HCT116 (cell line): ENCODE measurements around the gene NOL4L.

Experiments used
- EZH2 ChIP-seq: fragments of 200-600 bp; sonication (generic); IDR thresholded peaks from 2 replicates; pipeline ENCODE4 v1.6.1; 2017; ENCODE audit warnings: antibody characterized with exemption, mixed run types
- EZH2phosphoT487 ChIP-seq: fragments of 200-600 bp; IDR thresholded peaks from 2 replicates; pipeline ENCODE4 v1.6.1; 2018; ENCODE audit warnings: antibody characterized with exemption, borderline replicate concordance
- POLR2A ChIP-seq: IDR thresholded peaks from 2 replicates; pipeline ENCODE4 v1.7.0; 2011; ENCODE audit warnings: borderline replicate concordance; ENCODE audit not compliant: insufficient read depth, insufficient read length; ENCODE audit errors: extremely low read depth
- POLR2AphosphoS5 ChIP-seq: IDR thresholded peaks from 2 replicates; pipeline ENCODE4 v1.6.1; 2011; ENCODE audit warnings: mild to moderate bottlenecking, low read depth, low read length, moderate library complexity
- RAD21 ChIP-seq: IDR thresholded peaks from 2 replicates; pipeline ENCODE4 v1.6.1; 2012; ENCODE audit warnings: low read depth, mild to moderate bottlenecking
- SIN3A ChIP-seq: IDR thresholded peaks from 2 replicates; pipeline ENCODE4 v1.6.1; 2012; ENCODE audit warnings: low read depth
- SRF ChIP-seq: IDR thresholded peaks from 2 replicates; pipeline ENCODE4 v1.6.1; 2012; ENCODE audit warnings: low read depth
- TCF7L2 ChIP-seq: IDR thresholded peaks from 2 replicates; pipeline ENCODE4 v1.7.0; 2011; ENCODE audit warnings: borderline replicate concordance, inconsistent platforms; ENCODE audit not compliant: insufficient read depth, insufficient read length; ENCODE audit errors: extremely low read depth
- YY1 ChIP-seq: IDR thresholded peaks from 2 replicates; pipeline ENCODE4 v1.6.1; 2011; ENCODE audit warnings: low read length, low read depth, moderate library complexity, mild to moderate bottlenecking; ENCODE audit not compliant: insufficient replicate concordance; ENCODE audit errors: extremely low read depth
- ZFX ChIP-seq: fragments of 450-650 bp; IDR thresholded peaks from 2 replicates; pipeline ENCODE4 v1.6.1; 2017
- TF ChIP-seq, protein P1 (sequence below), 3 experiments: fragments of 200-600 bp in 1 of 3; sonication (generic) in 1 of 3; IDR thresholded peaks in 2 of 3; conservative IDR thresholded peaks in 1 of 3; 2 replicates each; pipeline ENCODE4 v1.5.1; 2012 to 2017; ENCODE audit warnings: low read depth in 2 of 3, low read length in 2 of 3, antibody characterized with exemption in 1 of 3, borderline replicate concordance in 1 of 3, control low read depth in 1 of 3, mild to moderate bottlenecking in 1 of 3, mixed read lengths in 1 of 3, mixed run types in 1 of 3, moderate library complexity in 1 of 3; ENCODE audit not compliant: insufficient read depth in 1 of 3
- TF ChIP-seq, protein P2 (sequence below): IDR thresholded peaks from 2 replicates; pipeline ENCODE4 v1.6.1; 2012
- TF ChIP-seq, protein P3 (sequence below): IDR thresholded peaks from 2 replicates; pipeline ENCODE4 v1.6.1; 2011; ENCODE audit warnings: mild to moderate bottlenecking, low read length, moderate library complexity; ENCODE audit not compliant: insufficient replicate concordance; ENCODE audit errors: extremely low read depth

DNA sequence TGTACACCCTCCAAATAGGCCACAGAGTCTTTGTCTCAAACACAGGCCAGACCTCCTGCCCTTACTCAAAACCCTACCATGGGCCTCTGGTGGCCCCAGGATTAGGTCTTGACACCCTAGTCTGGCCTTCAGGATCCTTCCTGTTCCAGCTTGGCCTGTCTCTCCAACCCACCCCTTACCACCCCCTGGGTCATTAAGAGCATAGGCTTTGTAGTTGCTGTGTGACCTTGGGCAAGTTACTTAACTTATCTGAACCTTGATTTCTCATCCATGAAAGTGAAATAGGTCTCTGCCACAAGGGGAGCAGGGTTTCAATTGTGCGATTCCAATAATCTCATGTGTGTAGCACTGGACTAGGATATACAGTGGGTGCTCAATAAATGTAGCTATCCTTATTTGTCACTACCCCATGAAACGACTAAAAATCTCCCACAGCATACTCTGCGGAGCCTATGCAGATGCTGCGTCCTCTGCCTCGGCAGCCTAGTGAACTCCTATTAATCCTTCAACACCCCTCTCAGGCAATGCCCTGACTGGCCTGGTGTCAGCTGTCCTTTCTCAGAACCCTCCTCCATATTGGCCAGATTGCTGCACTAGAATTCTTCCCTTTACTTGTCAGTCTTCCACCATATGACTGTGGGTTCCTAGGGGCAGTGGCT is 39.7 kb upstream of the NOL4L start:
- TF ChIP-seq, protein P1, sequence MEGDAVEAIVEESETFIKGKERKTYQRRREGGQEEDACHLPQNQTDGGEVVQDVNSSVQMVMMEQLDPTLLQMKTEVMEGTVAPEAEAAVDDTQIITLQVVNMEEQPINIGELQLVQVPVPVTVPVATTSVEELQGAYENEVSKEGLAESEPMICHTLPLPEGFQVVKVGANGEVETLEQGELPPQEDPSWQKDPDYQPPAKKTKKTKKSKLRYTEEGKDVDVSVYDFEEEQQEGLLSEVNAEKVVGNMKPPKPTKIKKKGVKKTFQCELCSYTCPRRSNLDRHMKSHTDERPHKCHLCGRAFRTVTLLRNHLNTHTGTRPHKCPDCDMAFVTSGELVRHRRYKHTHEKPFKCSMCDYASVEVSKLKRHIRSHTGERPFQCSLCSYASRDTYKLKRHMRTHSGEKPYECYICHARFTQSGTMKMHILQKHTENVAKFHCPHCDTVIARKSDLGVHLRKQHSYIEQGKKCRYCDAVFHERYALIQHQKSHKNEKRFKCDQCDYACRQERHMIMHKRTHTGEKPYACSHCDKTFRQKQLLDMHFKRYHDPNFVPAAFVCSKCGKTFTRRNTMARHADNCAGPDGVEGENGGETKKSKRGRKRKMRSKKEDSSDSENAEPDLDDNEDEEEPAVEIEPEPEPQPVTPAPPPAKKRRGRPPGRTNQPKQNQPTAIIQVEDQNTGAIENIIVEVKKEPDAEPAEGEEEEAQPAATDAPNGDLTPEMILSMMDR (IDR thresholded peaks at IDR 0.05 in 2 of 3, conservative IDR thresholded peaks at IDR 0.05 in 1 of 3; ENCODE audit: borderline replicate concordance in 1 of 3, insufficient read depth in 1 of 3, low read depth in 2 of 3, low read length in 2 of 3) = no peak
- TF ChIP-seq POLR2A = no peak
- TF ChIP-seq POLR2AphosphoS5 = no peak
- TF ChIP-seq EZH2 = no peak
- no peak for TF ChIP-seq SRF
- no peak for TF ChIP-seq YY1
- no peak for TF ChIP-seq RAD21
- no peak for TF ChIP-seq EZH2phosphoT487
- no peak for TF ChIP-seq SIN3A
- TF ChIP-seq, protein P2, sequence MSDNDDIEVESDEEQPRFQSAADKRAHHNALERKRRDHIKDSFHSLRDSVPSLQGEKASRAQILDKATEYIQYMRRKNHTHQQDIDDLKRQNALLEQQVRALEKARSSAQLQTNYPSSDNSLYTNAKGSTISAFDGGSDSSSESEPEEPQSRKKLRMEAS = no peak
- no peak for TF ChIP-seq TCF7L2
- TF ChIP-seq, protein P3, sequence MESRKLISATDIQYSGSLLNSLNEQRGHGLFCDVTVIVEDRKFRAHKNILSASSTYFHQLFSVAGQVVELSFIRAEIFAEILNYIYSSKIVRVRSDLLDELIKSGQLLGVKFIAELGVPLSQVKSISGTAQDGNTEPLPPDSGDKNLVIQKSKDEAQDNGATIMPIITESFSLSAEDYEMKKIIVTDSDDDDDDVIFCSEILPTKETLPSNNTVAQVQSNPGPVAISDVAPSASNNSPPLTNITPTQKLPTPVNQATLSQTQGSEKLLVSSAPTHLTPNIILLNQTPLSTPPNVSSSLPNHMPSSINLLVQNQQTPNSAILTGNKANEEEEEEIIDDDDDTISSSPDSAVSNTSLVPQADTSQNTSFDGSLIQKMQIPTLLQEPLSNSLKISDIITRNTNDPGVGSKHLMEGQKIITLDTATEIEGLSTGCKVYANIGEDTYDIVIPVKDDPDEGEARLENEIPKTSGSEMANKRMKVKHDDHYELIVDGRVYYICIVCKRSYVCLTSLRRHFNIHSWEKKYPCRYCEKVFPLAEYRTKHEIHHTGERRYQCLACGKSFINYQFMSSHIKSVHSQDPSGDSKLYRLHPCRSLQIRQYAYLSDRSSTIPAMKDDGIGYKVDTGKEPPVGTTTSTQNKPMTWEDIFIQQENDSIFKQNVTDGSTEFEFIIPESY = no peak
- TF ChIP-seq ZFX = no peak
